OCI-M2 (cell line): ENCODE data around the gene NR1H2.
A peak's percentile ranks its signal among the peaks of the same experiment; 100 is the strongest.
"Not testable (repeated sequence)": the region's sequence is repeated elsewhere in the genome, so short reads cannot be mapped to it uniquely, and the experiment has no call there.

Experiments used
- DNase-seq: peaks from one replicate; lab custom pipeline; 2025; ENCODE audit not compliant: unreplicated experiment; lab: John Stamatoyannopoulos, UW

NR1H2 gene

DNA sequence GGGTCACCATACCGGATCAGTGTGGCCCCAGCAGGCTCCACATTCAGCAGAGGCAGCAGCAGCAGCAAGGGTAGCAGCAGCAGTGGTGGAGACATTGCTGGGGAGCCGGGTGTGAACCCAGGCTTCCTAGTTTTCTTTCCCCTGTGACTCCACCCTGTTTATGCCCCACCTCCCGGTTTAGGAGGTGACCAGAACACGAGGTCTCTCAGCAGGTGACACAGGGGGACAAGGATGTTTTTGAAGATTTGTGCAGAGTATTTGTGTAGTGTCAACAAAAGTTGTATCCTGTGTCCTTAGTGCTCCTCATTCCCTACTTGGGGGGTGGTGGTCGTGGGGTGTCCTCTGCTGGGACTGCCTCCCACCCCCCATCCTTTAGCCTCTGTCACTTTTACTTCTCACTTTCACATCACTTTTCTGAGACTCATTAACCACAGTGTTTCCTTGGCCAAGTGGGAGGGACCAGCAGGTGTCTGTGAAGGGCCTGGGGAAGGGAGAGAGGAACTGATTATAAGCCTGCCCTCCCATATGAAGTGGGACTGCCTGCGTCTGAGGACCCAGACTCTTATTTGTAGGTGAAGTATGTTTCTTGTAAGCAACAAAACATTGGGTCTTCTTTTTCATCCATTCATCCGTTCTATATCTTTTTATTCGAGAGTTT, 31.5 kb upstream of the NR1H2 start:
- DNase-seq, result no peak

DNA sequence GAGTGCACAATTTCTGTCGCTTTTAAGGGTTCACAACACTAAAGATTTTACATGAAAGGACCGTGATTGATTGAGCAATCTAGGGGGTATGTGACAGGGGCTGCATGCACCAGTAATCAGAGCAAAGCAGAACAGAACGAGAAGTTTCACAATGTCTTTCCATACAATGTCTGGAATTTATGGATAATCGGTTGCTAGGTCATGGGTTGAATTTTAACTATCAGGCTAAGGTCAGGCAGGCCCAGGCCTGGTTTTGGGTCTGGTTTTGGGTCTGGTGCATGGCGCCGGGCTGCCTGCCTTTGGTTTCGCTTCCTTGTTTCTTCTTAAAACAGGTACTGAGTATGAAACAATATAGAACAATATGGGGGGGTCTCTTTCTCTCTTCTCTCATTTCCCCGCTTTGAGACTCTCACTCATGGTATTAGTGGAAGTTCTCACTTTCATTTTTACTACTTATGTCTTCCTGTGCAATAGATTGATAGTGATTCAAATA, 29.1 kb upstream of the NR1H2 start:
- DNase-seq, result not testable (repeated sequence)

DNA sequence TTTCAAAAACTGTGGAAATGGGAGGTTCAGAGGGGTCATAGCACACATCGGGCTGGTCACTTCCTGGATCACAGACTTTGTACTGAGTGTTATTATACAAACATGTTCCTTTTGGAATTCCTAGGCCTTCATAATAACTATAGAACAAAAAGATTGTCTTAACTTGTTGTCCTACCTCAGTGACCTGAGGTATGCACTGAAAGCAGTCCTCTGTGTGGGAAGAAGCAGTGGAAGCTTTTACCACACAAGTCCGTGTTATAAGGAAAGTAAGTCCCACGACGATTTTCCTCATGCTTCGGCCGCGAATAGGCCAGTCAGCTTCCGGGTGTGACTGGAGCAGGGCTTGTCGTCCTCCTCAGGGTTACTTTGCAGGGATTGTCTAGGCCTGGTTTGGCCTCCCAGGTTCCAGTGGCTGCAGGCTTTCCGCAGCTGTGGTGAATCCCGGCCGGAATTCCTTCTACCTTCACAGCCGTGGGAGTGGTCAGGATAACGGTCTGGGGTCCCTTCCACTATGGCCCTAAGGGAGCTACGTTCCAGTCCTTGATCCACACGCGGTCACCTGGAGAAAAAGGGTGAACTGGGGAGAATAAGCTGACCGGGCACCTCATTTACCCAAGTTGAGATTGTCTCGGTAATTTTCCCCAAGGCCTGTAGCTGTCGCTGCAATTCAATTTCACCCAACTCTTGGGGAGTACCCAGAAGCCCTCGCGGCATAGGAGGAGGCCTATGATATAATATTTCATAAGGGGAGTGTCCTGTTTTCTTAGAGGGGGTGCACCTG, 26.8 kb upstream of the NR1H2 start:
- no peak for DNase-seq

DNA sequence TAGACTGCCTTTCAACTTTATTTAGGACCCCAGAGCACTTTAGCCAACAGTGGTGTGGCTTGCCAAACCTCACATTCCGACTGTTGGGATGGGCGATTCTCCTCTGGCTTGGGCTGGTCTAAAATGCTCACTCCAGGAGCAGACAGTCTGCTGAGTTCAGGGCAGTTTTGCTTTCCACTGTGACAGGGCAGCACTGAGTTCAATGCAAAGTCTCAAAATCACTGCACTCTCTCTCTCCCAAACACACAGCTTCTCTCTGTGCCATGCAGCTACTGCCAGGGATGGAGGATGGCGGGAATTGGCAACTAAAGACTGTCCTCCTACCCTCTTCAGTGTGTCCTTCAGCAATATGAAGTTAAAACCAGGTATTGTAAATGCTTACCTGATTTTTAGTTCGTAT, 24.0 kb upstream of the NR1H2 start:
- no peak for DNase-seq

DNA sequence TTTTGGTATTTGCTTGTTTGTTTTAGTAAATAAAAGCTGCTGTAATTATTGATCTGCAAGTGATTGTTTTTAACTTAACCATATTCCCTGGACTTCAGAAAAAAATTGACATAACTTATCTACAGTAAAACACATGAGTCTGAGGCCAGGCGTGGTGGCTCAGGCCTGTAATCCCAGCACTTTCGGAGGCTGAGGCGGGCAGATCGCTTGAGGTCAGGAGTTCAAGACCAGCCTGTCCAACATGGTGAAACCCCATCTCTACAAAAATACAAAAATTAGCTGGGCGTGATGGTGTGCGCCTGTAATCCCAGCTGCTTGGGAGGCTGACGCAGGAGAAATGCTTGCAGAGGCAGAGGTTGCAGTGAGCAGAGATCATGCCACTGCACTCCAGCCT, 22.8 kb upstream of the NR1H2 start:
- DNase-seq, result not testable (repeated sequence)

DNA sequence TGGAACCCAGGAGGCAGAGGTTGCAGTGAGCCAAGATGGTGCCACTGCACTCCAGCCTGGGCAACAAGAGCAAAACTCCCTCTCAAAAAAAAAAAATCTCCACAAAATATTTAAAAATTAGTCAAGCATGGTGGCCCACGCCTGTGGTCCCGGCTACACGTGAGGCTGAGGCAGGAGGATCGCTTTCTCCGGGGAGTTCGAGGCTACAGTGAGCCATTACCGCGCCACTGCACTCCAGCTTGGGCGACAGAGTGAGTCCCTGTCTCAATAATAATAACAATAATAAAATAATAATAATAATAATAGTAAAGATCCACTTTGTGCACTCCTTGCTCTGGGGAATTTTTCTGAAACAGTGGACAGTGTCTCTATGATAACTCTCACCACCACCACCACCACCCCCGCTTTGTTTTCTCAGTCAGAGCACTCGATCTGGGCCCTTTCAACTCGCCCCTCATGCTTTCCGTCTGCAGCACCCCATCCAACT, 19.5 kb upstream of the NR1H2 start:
- DNase-seq, result no peak

DNA sequence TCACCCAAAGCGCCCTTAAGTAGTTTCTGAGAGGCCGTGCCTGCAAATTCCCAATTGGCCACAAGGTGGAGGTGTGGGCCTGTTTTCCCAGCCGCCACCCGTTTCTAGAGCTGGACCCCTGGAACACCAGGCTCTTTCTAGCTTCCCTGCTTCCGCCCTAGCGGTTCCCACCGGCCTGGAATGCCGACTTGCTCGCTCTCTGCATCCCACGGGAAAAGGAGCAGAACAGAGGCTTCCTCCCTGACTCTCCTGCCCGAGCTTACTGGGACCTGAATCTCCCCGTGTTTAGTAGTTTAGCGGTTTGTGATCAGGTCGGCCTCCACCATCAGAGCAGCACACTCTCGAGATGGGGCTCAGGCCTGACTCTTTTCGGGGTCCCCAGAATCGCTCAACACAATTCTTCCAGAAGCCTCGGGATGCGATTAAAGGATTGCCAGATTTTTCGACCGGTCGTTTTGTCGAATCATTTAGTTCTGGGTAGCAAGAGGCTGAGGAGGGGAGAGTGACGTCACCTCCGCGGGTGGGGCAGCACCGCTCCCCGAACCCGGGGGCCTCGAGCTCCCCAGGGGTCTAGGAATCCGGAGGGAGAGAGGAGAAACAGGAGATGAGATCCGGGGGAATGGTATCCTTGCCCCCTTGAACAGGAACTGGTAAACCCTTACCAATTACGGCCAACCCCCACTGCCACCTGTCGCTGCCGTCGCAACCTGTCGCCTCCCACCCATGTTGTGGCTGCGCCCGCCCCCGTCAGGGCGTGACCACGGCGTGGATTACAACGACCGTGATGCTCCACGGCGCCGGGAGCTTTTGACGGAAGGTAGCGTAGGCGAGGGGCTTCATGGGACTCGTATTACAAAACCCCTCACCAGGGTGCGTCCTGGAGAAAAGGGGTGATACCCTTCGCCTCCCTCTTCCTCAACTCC, 18.8 kb upstream of the NR1H2 start:
- peak; percentile 77 for DNase-seq

DNA sequence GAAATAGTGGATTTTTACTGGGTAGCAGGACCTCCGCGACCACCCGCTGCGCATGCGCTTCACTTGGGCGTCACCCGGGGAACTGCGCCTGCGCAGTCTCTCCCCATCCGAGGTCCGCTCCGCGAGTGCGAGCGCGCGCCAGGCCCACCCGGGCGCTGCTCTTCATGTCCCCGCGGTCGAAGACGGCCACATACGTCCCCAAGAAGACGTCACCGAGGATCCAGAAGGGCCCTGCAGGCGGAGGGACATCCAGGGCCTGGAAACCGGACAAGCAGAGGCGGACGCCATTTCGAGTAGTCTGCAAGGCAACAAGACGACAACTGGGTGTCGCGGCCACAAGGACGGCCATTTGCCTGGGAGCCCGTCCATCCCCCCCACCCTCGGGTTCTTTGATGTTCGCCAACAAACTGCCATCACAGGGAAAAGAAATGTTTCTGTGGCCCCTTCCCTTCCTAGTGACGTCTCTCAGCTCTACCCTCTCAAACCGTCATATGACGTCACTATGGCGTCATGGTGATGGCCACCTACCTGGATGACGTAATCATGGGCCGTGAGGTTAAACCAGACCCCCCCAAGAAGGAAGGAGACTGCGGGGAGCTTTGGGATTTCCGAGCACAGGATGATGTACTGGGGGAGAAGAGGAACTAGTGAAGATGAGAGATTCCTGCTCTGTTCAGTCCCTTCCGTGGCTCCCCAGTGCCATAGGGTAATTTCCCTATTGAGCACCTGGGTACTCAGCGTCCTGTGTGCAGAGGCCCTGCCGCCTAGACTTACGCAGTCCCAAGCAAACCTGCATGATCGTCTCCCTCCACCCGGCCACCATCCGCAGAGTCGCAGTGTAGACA, 17.6 kb upstream of the NR1H2 start:
- DNase-seq, result peak; percentile 47

DNA sequence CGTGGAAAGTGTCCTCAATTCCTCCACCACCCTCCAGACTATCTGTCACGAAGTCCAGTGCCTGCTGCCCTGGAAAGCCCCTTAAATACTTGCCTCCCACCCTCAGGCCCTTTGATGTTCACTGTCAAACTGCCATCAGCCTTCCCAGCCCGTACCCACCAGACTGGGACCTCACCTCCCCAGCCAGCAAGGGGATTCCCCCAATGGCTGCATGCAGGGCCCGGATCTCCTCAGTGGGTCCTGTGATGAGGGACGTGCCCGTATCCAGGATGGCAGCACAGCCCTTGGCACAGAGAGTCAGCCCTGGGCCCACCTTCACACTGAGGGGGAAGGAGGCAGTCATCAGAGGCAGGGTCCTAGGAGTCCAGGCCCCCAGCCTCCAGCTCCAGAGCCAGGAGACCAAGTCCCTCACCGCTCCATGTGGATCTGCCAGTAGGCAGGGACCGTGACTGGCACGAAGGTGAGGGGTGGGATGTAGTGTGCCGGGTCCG, 16.9 kb upstream of the NR1H2 start:
- no peak for DNase-seq

DNA sequence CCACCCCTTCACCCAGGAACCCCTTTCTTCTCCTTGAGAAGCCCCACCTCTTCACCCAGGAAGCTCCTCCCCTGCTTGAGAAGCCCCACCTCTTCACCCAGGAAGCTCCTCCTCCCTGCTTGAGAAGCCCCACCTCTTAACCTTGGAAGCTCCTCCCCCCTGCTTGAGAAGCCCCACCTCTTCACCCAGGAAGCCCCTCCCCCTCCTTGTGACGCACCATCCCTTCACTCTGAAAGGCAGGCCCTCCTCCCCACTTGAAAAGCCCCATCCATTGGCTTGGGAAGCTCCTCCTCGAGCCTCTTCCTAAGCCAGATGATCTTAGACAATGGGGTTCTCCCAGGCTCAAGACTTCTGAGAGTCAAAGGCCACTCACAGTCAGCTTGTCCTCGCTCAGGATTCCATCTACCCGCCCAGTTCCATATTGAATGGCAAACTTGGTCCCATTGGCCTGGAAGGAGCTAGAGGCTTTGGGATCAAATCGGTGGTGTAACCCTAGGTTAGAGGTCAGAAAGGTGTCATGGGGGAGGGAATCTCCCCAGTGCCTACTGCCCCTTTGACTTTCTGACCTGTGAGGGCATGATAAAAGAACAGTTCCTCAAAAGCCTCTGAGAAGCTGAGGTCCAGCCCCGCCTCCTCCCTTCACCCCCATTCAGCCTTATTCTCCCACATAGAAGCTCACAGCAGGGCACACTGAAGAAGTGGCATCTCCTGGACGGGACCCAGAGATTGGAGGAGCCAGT, 14.8 kb upstream of the NR1H2 start:
- no peak for DNase-seq

DNA sequence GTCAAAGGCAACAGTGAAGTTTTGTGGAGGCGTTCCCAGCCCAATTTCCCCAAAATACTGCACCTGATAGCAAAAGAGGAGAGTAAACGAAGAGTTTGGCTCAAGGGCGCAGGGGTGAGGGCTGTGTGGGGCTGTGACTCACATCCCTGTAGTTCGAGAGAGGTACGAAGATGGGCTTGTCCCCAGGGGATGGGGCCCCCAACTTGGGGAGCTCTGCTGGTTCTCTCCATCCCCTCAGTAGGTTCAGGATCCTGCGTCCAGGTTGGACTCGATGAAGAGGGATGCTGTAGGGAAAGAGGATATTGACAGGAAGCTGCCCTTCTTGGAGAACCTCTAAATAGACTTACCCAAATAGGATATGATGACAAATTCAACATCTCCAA, 14.2 kb upstream of the NR1H2 start:
- no peak for DNase-seq

DNA sequence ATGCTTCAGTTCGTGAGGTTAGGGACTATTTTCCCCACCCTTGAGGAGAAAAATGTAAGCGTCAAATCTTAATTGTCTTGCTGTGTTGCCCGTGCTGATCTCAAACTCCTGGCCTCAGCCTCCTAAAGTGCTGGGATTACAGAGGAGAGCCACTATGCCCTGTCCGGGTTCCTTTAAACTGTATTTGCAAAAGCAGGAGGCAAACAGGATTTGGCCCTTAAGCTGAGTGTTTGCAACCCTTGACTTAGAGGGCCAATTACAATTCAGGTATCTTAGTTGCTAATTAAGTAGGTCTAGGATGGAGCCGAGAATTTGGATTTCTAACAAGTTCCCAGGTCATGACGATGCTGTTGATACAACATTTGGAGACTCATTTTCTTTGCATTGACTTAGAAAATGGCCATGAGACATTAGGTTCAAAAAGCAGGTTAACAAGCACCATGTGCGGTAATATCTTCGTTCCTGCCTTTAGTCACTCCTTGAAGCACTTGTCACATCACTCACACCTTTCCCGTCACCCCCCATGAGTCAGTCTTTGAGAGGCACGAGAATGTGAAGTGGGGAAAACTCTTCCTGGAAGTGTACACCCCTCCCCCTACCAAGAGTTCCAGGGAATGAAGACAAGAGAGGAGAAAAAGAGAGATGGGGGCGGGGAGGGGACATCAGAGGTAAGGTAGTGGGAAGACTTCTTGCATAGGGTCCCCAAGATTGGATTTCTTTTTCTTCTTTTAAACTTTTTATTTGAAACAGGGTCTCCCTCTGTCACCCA, 13.4 kb upstream of the NR1H2 start:
- DNase-seq, result no peak

DNA sequence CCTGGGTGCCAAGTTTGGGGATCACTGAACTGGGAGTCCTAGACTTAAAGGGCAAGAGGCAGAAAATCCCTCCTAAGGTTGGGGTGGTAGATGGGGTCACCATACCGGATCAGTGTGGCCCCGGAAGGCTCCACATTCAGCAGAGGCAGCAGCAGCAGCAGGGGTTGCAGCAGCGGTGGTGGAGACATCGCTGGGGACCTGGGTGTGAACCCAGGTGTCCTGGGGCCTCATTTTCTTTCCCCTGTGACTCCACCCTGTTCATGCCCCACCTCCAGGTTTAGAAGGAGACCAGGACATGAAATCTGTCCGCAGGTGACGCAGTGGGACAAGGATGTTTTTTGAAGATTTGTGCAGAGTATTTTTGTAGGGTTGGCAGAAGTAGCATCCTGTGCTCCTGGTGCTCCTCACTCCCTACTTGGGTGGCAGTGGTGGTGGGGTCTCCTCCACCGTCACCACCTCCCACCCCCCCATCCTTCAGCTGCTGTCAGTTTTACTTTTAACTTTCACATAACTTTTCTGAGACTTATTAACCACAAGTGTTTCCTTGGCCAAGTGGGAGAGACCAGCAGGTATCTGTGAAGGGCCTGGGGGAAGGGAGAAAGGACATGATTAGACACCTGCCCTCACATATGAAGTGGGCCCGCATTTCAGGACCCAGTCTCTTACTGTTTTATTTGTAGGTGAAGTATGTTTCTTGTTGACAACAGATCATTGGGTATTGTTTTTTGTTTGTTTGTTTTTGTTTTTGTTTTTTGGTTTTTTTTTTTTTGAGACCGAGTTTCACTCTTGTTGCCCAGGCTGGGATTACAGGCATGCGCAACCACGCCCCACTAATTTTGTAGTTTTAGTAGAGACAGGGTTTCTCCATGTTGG, 10.6 kb upstream of the NR1H2 start, which contains the start of gene NAPSA:
TSS of gene NAPSA (minus strand) at position 206 of the 873 bp plus-strand sequence. CDS start at position 188, 18 bp downstream.
- no peak for DNase-seq

DNA sequence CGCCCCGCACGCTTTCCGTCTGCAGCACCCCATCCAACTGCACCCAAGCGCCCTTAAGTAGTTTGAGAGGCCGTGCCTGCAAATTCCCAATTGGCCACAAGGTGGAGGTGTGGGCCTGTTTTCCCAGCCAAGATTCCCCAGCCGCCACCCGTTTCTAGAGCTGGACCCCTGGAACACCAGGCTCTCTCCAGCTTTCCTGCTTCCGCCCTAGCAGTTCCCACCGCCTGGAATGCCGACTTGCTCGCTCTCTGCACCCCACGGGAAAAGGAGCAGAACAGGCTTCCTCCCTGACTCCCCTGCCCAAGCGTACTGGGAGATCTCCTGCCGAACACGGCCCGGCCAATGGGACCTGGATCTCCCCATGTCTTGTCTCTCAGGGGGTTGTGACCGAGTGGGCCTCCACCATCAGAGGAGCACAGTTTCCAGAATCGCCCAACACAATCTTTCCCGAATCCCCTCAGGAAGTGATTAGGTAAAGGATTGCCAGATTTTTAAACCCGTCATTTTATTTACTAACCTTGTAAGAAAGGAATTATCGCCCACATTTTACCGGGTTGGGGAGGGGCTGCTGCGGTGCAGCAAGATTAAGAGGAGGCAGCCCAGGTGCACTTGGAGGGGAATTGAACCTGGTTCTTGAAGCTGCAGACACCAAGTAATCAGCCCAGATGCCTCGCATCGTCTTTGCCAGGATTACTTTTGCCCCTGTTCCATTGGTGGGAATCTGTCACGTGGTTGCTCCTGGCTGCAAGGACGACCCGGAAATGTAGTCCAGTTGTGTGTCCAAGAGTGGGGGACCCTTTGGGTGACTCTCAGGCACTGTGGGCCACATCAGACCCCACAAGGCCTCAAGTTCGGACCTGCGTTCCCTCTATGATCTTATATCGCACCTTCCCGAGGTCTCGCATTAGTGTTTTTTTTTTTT, 7.3 kb upstream of the NR1H2 start:
- peak; percentile 22 for DNase-seq

DNA sequence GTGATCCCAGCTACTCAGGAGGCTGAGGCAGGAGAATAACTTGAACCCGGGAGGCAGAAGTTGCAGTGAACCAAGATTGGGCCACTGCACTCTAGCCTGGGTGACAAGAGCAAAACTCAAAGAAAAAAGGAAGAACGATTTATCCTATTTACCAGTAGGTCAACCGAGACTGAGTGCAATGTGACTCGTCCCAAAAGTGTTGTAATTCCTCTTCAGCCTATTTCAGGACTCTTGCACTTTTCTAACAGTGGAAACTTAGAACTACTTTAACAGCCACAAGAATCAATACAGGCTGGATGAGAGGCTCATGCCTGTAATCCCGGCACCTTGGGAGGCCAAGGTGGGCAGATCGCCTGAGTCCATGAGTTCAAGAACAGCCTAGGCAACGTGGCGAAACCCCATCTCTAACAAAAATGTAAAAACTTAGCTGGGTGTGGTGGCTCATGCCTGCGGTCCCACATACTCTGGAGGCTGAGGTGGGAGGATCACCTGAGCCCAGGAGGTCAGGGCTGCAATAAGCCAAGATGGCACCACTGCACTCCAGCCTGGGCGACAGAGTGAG, 4.3 kb upstream of the NR1H2 start:
- no peak for DNase-seq

DNA sequence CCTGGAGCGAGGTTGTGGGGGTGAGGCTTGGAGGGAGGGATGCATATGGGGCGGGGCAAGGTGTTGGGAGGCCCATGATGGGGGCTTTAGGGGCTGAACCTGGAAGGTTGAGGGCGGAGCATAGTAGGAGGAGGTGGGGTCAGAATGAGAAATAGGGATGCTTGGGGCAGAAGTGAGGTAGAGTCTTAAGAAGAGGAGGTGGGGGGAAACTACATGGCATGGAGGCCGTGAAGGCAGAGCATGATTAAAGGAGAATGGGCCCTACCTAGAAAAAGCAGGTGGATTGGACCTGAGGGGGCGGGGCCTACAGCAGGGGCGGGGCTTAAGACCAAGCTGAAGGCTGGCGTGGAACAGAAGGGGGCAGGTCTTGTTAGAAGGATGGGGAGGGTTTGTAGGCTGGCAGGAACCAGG, 799 bp downstream of the NR1H2 start:
- DNase-seq, result no peak
